Measurements from ENCODE around the gene SLIT1.

The SLIT1 gene

GRCh38 chr10:96973809-96974747 is 211.7 kb downstream of the SLIT1 start:
- Histone ChIP-seq H3K9me2 (replicated peaks; ENCODE audit: insufficient read depth, low read length) (no peaks in the 10 kb centered on the region), H3K27me3 (ENCODE audit: low read length) (no peaks in the 10 kb centered on the region), H3K36me3 (ENCODE audit: low read length) (no peaks in the 10 kb centered on the region), H3K4me2 (ENCODE audit: low read depth, low read length, poor library complexity, severe bottlenecking) (no peak overlapping the region), H3F3A (ENCODE audit: insufficient read depth) (peaks cover 3% of the 10 kb centered on the region; the same call in 1 of the 2 replicates), H3K9me3 (ENCODE audit: insufficient read depth, low read length) (no peaks in the 10 kb centered on the region), H4K20me1 (ENCODE audit: low read depth, low read length) (no peaks in the 10 kb centered on the region), H3K4me3 (ENCODE audit: insufficient read depth, low read length, poor library complexity, severe bottlenecking) (no peak overlapping the region), H3K9ac (ENCODE audit: low read length) (no peak overlapping the region), H2AFZ (ENCODE audit: low read depth, low read length, severe bottlenecking) (no peak overlapping the region), H3K27ac (ENCODE audit: low read depth, low read length) (no peak overlapping the region), H3K79me2 (ENCODE audit: insufficient read depth, low read length) (no peaks in the 10 kb centered on the region)
- no peak for TF ChIP-seq CTCF (IDR thresholded peaks at IDR 0.05; ENCODE audit: insufficient read depth, low read length, poor library complexity, severe bottlenecking)
- TF ChIP-seq EZH2phosphoT487 (conservative IDR thresholded peaks at IDR 0.05; ENCODE audit: low read length): no peak

DNA sequence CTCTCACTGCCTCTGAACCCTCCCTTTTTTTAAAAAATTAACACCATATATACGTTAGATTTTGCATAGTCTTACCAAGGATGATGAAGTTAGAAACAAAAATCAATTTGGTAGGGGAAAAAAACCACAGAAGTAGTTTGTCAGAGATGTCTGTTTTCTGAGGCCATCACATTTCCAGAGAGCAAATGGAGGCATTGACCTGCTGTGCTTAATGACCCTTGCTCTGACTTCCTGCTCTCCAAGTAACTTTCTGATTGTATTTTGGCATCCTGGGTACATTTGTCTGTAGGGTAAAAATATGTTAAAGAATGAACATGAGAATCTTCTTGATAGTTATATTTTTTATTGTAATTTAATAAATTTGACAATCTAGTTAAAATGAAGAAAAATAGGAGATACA is 213.5 kb downstream of the SLIT1 start:
- H4K20me1 ChIP-seq (ENCODE audit: low read depth, low read length): no peaks in the 10 kb centered on the region
- H3K4me2 ChIP-seq (ENCODE audit: low read depth, low read length, poor library complexity, severe bottlenecking): no peak overlapping the region
- H3K9ac ChIP-seq (ENCODE audit: low read length): no peak overlapping the region
- no peaks in the 10 kb centered on the region for H3K27me3 ChIP-seq (ENCODE audit: low read length)
- no peaks in the 10 kb centered on the region for H3K79me2 ChIP-seq (ENCODE audit: insufficient read depth, low read length)
- no peak overlapping the region for H3K27ac ChIP-seq (ENCODE audit: low read depth, low read length)
- no peaks in the 10 kb centered on the region for H3K9me2 ChIP-seq (replicated peaks; ENCODE audit: insufficient read depth, low read length)
- TF ChIP-seq CTCF (IDR thresholded peaks at IDR 0.05; ENCODE audit: insufficient read depth, low read length, poor library complexity, severe bottlenecking): no peak
- TF ChIP-seq EZH2phosphoT487 (conservative IDR thresholded peaks at IDR 0.05; ENCODE audit: low read length): no peak
- no peaks in the 10 kb centered on the region for H3K9me3 ChIP-seq (ENCODE audit: insufficient read depth, low read length)
- no peaks in the 10 kb centered on the region for H3K36me3 ChIP-seq (ENCODE audit: low read length)
- peaks cover 3% of the 10 kb centered on the region; the same call in 1 of the 2 replicates for H3F3A ChIP-seq (ENCODE audit: insufficient read depth)
- no peak overlapping the region for H3K4me3 ChIP-seq (ENCODE audit: insufficient read depth, low read length, poor library complexity, severe bottlenecking)
- no peak overlapping the region for H2AFZ ChIP-seq (ENCODE audit: low read depth, low read length, severe bottlenecking)

- no peaks in the 10 kb centered on the region for H3K9me2 ChIP-seq (replicated peaks; ENCODE audit: insufficient read depth, low read length)
- no peak overlapping the region for H3K4me2 ChIP-seq (ENCODE audit: low read depth, low read length, poor library complexity, severe bottlenecking)
- no peaks in the 10 kb centered on the region for H3K27me3 ChIP-seq (ENCODE audit: low read length)
- no peaks in the 10 kb centered on the region for H3K36me3 ChIP-seq (ENCODE audit: low read length)
- H3K9me3 ChIP-seq (ENCODE audit: insufficient read depth, low read length): no peaks in the 10 kb centered on the region
- no peak overlapping the region for H3K27ac ChIP-seq (ENCODE audit: low read depth, low read length)
- no peak overlapping the region for H3K4me3 ChIP-seq (ENCODE audit: insufficient read depth, low read length, poor library complexity, severe bottlenecking)
- H3F3A ChIP-seq (ENCODE audit: insufficient read depth): peaks cover 3% of the 10 kb centered on the region; the same call in 1 of the 2 replicates
- no peak overlapping the region for H3K9ac ChIP-seq (ENCODE audit: low read length)
- no peaks in the 10 kb centered on the region for H4K20me1 ChIP-seq (ENCODE audit: low read depth, low read length)
- no peaks in the 10 kb centered on the region for H3K79me2 ChIP-seq (ENCODE audit: insufficient read depth, low read length)
- no peak for TF ChIP-seq EZH2phosphoT487 (conservative IDR thresholded peaks at IDR 0.05; ENCODE audit: low read length)
- no peak for TF ChIP-seq CTCF (IDR thresholded peaks at IDR 0.05; ENCODE audit: insufficient read depth, low read length, poor library complexity, severe bottlenecking)
- no peak overlapping the region for H2AFZ ChIP-seq (ENCODE audit: low read depth, low read length, severe bottlenecking)
These were observed 214.4 kb downstream of the SLIT1 start for GRCh38 chr10:96971324-96971723.

All from SU-DHL-6 (cell line).